Measurements from ENCODE around the gene EEFSEC. TPM values are rescaled to one million over a fixed set of nuclear protein-coding genes. Genes with fewer than 3 reads are reported as not detected.

EEFSEC gene
- total and polyA plus RNA-seq, 2 of the 8 experiments (the other 6 are each of a cell fraction or from before 2014, with no cell fraction given), result 13.1 to 19.8 TPM

- Histone ChIP-seq H3K18ac (ENCODE audit: extremely low read depth, low read length) (no peak overlapping the region), H3K79me2 (ENCODE audit: control insufficient read depth in 1 of 2, insufficient read depth in 2 of 2, low read length in 2 of 2) (no peaks in the 10 kb centered on the region; a peak in 1 of 4 replicates), H2BK20ac (ENCODE audit: low read length) (no peak overlapping the region), H3K27me3 (replicated peaks in 1 of 4; ENCODE audit: control insufficient read depth in 3 of 4, extremely low read depth in 1 of 4, insufficient read depth in 3 of 4, low read length in 3 of 4) (no peaks in the 10 kb centered on the region), H3K27ac (ENCODE audit: low read depth, low read length) (no peak overlapping the region), H3K79me1 (ENCODE audit: low read depth, low read length) (0 out of 2 replicates have a peak, but pooled peaks cover 2% of the 10 kb centered on the region), H4K5ac (ENCODE audit: insufficient read length, low read depth, low read length) (no peak overlapping the region), H3K9me3 (ENCODE audit: insufficient read depth in 2 of 2, low read depth in 1 of 2, low read length in 1 of 2) (no peaks in the 10 kb centered on the region), H2BK15ac (ENCODE audit: low read length) (no peak overlapping the region), H3K23me2 (ENCODE audit: low read depth, low read length) (no peaks in the 10 kb centered on the region; the same call in 1 of the 2 replicates), H2AFZ (ENCODE audit: low read length) (no peak overlapping the region), H4K8ac (ENCODE audit: extremely low read depth, insufficient read depth, low read length) (no peak overlapping the region), H3K4ac (replicated peaks; ENCODE audit: insufficient read length, low read depth, low read length) (no peak overlapping the region), H3K23ac (ENCODE audit: insufficient read length) (no peak overlapping the region), H3K56ac (replicated peaks; ENCODE audit: insufficient read length, low read depth, low read length) (no peak overlapping the region), H3K4me3 (ENCODE audit: extremely low read depth in 1 of 4, insufficient read depth in 2 of 4, low read depth in 3 of 4, low read length in 4 of 4) (no peak overlapping the region), H3K14ac (ENCODE audit: insufficient read length) (no peak overlapping the region), H3K9ac (replicated peaks in 1 of 4; ENCODE audit: extremely low read depth in 1 of 4, low read depth in 3 of 4, low read length in 3 of 4) (no peak overlapping the region), H2AK5ac (ENCODE audit: low read depth, low read length) (no peak overlapping the region), H3K4me1 (replicated peaks in 1 of 4; ENCODE audit: control insufficient read depth in 3 of 4, insufficient read depth in 4 of 4, low read length in 3 of 4) (peaks cover 2 to 14% (median 5%) of the 10 kb centered on the region in 4 experiments; a peak in 5 of 7 replicates), H3K4me2 (ENCODE audit: insufficient read depth in 1 of 2, low read depth in 2 of 2, low read length in 2 of 2) (no peak overlapping the region), H4K20me1 (replicated peaks in 1 of 2; ENCODE audit: control insufficient read depth in 1 of 2, insufficient read depth in 2 of 2, low read length in 2 of 2) (no peaks in the 10 kb centered on the region), H2BK5ac (ENCODE audit: low read depth, low read length) (no peak overlapping the region), H4K91ac (replicated peaks; ENCODE audit: insufficient read length, low read length) (no peak overlapping the region), H2BK12ac (ENCODE audit: low read depth, low read length) (no peak overlapping the region), H3K36me3 (ENCODE audit: control insufficient read depth in 2 of 4, insufficient read depth in 4 of 4, low read length in 3 of 4) (no peaks in the 10 kb centered on the region), H2BK120ac (replicated peaks; ENCODE audit: low read depth, low read length) (no peak overlapping the region)
- POLR2A ChIA-PET (ENCODE audit: partially characterized antibody), result no interaction called here
- WGBS, 2 experiments (ENCODE audit: extremely low coverage in 1 of 2, insufficient coverage in 1 of 2, insufficient read length in 1 of 2, insufficient replicate concordance in 2 of 2, low coverage in 1 of 2, low lambda C conversion rate in 2 of 2, missing lambda C conversion rate in 1 of 2), result 75% methylated on average over 3 of the region's 3 CpGs; no CpG with 5 or more reads in 1 of the 2 experiments
- CTCF ChIA-PET (ENCODE audit: partially characterized antibody), result interaction anchor here (0.7 to 1.1 kb wide), 4 partner anchors 9 to 754 kb away, joined by 3 to 4 read pairs (median 3); no protein-coding TSS in a partner anchor
- FAIRE-seq (no peak), DNase-seq (ENCODE audit: low read depth in 1 of 2, low spot score in 2 of 2) (no peak)
- TF ChIP-seq ZNF274 (IDR thresholded peaks at IDR 0.05; ENCODE audit: borderline replicate concordance, extremely low read depth, low read length) (no peak), SIX5 (IDR thresholded peaks at IDR 0.05; ENCODE audit: low read depth, low read length) (no peak)
These were observed 27.6 kb downstream of the EEFSEC start for GRCh38 chr3:128180913-128181312.
